RWPE1 (cell line): ENCODE measurements around the gene TYK2.

ENCODE experiments used
- CTCF ChIA-PET: fragments of 350-600 bp; sonication (Branson Sonifier 250); formaldehyde crosslinking; extraction: SDS; loops from one replicate; lab custom pipeline; 2021; lab: Yijun Ruan, JAX
- POLR2A ChIA-PET: fragments of 400-600 bp; formaldehyde crosslinking; extraction: SDS; loops from one replicate; lab custom pipeline; 2020; ENCODE audit warnings: antibody characterized with exemption; ENCODE audit not compliant: low non-redundant PET; lab: Yijun Ruan, JAX
- DNase-seq: peaks from one replicate; pipeline ENCODE4 v3.0.0; 2012; ENCODE audit warnings: low spot score
- H3K27ac ChIP-seq: fragments of 450-650 bp; 2 replicates; pipeline ENCODE4 v1.5.1; 2017
- TF ChIP-seq, protein P1 (sequence below): fragments of 450-650 bp; conservative IDR thresholded peaks from 2 replicates; pipeline ENCODE4 v1.5.1; 2017; ENCODE audit warnings: low read depth, mild to moderate bottlenecking

The TYK2 gene

GRCh38 chr19:10421240-10422045 lies 41.1 kb upstream of the TYK2 start:
- ChIA-PET POLR2A (no interaction called here), CTCF (interaction anchor here (0.6 to 1.7 kb wide), 8 partner anchors 10 to 96 kb away, joined by 3 to 9 read pairs (median 4); partner anchors contain the start of gene CDC37)
- H3K27ac ChIP-seq: no peak overlapping the region
- TF ChIP-seq, protein P1, sequence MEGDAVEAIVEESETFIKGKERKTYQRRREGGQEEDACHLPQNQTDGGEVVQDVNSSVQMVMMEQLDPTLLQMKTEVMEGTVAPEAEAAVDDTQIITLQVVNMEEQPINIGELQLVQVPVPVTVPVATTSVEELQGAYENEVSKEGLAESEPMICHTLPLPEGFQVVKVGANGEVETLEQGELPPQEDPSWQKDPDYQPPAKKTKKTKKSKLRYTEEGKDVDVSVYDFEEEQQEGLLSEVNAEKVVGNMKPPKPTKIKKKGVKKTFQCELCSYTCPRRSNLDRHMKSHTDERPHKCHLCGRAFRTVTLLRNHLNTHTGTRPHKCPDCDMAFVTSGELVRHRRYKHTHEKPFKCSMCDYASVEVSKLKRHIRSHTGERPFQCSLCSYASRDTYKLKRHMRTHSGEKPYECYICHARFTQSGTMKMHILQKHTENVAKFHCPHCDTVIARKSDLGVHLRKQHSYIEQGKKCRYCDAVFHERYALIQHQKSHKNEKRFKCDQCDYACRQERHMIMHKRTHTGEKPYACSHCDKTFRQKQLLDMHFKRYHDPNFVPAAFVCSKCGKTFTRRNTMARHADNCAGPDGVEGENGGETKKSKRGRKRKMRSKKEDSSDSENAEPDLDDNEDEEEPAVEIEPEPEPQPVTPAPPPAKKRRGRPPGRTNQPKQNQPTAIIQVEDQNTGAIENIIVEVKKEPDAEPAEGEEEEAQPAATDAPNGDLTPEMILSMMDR: no peak
- DNase-seq: no peak

GRCh38 chr19:10420444-10421239 lies 40.3 kb upstream of the TYK2 start, which contains the start of gene PDE4A:
PDE4A (plus strand) TSS chr19:10420538; CDS start chr19:10420765, 227 bp downstream.
- no peak within 1 kb of the TSS for H3K27ac ChIP-seq
- TF ChIP-seq, protein P1: 0 out of 2 replicates have a peak, but pooled peaks have one; percentile 20
- no peak for DNase-seq
- CTCF ChIA-PET: interaction anchor here (0.6 to 1.7 kb wide), 8 partner anchors 9 to 465 kb away, joined by 3 to 9 read pairs (median 4); partner anchors contain the start of gene CDC37
- POLR2A ChIA-PET: no interaction called here

- DNase-seq: no peak
Measured at GRCh38 chr19:10419646-10420443, 39.5 kb upstream of the TYK2 start.

DNA sequence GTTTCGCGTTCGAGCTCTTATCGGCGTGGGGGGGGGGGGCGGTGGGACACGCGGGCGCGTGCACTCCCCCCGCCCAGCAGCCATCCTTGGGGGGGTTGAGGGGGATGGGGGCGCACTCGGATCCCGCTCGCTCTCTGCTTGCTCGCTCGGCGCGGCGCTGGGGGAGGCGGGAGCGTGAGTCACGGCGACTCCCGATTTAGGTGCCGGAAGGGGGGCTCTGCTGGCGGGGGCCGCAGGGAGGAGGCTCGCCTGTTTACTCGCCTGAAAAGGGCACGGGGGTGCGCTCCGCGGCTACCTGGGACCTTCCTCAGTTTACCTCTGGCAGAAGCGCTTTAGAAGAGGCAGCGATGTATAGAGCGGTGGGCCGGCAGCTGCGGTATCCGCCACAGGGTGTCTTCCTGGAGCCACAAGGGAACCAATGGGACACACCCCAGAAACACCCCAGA lies 38.9 kb upstream of the TYK2 start:
- H3K27ac ChIP-seq: no peak overlapping the region
- DNase-seq: no peak
- TF ChIP-seq, protein P1: no peak
- ChIA-PET CTCF (no interaction called here), POLR2A (no interaction called here)

More at GRCh38 chr19:10419646-10420443, 39.5 kb upstream of the TYK2 start:
- POLR2A ChIA-PET: no interaction called here
- TF ChIP-seq, protein P1: no peak
- no peak overlapping the region for H3K27ac ChIP-seq
- CTCF ChIA-PET: interaction anchor here (0.6 to 1.7 kb wide), 3 partner anchors 18 to 87 kb away, joined by 3 to 4 read pairs (median 4); no protein-coding TSS in a partner anchor

GRCh38 chr19:10418485-10419199 lies 38.3 kb upstream of the TYK2 start:
- ChIA-PET POLR2A (no interaction called here), CTCF (interaction anchor here (0.6 to 3.3 kb wide), 4 partner anchors 14 to 277 kb away, joined by 3 to 32 read pairs (median 4); partner anchors contain the start of gene CDC37)
- H3K27ac ChIP-seq: peak overlapping the region; percentile 8; the same call in 1 of the 2 replicates
- TF ChIP-seq, protein P1: no peak
- DNase-seq: no peak
